CD4-positive, alpha-beta T cell (primary cell): Measurements from ENCODE around the gene DMPK. TPM values are rescaled to one million over a fixed set of nuclear protein-coding genes. Genes with fewer than 3 reads are reported as not detected.

ENCODE experiments used
- ATAC-seq: fragments of 200-7000 bp; cut with Tn5 transposase; one replicate; pipeline ENCODE4 v1.10.0; 2022; ENCODE audit warnings: mild to moderate bottlenecking; ENCODE audit not compliant: poor library complexity
- CTCF ChIA-PET: fragments of 350-600 bp; sonication (Branson Sonifier 250); formaldehyde crosslinking; loops from one replicate; lab custom pipeline; 2021; ENCODE audit warnings: antibody characterized with exemption, inconsistent platforms; lab: Charles Lee
- POLR2A ChIA-PET: fragments of 350-600 bp; sonication (Branson Sonifier 250); formaldehyde crosslinking; loops from one replicate; lab custom pipeline; 2021; ENCODE audit warnings: antibody characterized with exemption, inconsistent platforms; lab: Charles Lee
- DNase-seq, 14 experiments: peaks; one replicate each; pipeline ENCODE4 v3.0.0-alpha.2; 2013 to 2020; ENCODE audit warnings: mixed read lengths in 2 of 14
- H3K27ac ChIP-seq, 2 donors: one replicate each; pipeline versions ENCODE4 v1.5.1 to v1.7.0; 2013; ENCODE audit warnings: low read length in 2 of 2, low read depth in 1 of 2, mild to moderate bottlenecking in 1 of 2
- H3K27me3 ChIP-seq, 2 experiments: 1 replicate in 1 of 2; 2 replicates in 1 of 2; pipeline versions ENCODE4 v1.6.1 to v1.7.0; 2013; ENCODE audit warnings: low read length in 2 of 2, control low read depth in 1 of 2, mild to moderate bottlenecking in 1 of 2, moderate library complexity in 1 of 2; ENCODE audit not compliant: insufficient read depth in 2 of 2, control insufficient read depth in 1 of 2
- H3K36me3 ChIP-seq: one replicate; pipeline ENCODE4 v1.6.1; 2013; ENCODE audit warnings: low read length, control low read depth; ENCODE audit not compliant: insufficient read depth
- H3K4me1 ChIP-seq: one replicate; pipeline ENCODE4 v1.6.1; 2013; ENCODE audit warnings: low read length, control low read depth; ENCODE audit not compliant: insufficient read depth
- H3K4me3 ChIP-seq: one replicate; pipeline ENCODE4 v1.5.1; 2013; ENCODE audit warnings: mild to moderate bottlenecking, low read length, moderate library complexity
- H3K9me3 ChIP-seq, 2 experiments: 1 replicate in 1 of 2; 2 replicates in 1 of 2; pipeline versions ENCODE4 v1.6.1 to v1.7.0; 2013; ENCODE audit warnings: low read length in 2 of 2, mild to moderate bottlenecking in 2 of 2, control low read depth in 1 of 2, moderate library complexity in 1 of 2; ENCODE audit not compliant: control insufficient read depth in 1 of 2, insufficient read depth in 1 of 2
- H3K27ac Mint-ChIP-seq: one replicate; pipeline ENCODE4 v1.8.0; 2020; ENCODE audit warnings: mixed read lengths
- H3K27me3 Mint-ChIP-seq: one replicate; pipeline ENCODE4 v1.8.0; 2021; ENCODE audit warnings: mixed read lengths
- H3K36me3 Mint-ChIP-seq: one replicate; pipeline ENCODE4 v1.8.0; 2021; ENCODE audit warnings: low read depth, mixed read lengths
- H3K4me1 Mint-ChIP-seq: one replicate; pipeline ENCODE4 v1.8.0; 2021; ENCODE audit warnings: low read depth, mixed read lengths
- H3K4me3 Mint-ChIP-seq: one replicate; pipeline ENCODE4 v1.8.0; 2020; ENCODE audit warnings: mild to moderate bottlenecking, mixed read lengths
- H3K9me3 Mint-ChIP-seq: one replicate; pipeline ENCODE4 v1.8.0; 2020; ENCODE audit warnings: mixed read lengths
- CTCF ChIP-seq: fragments of 200-600 bp; IDR thresholded peaks from one replicate; pipeline ENCODE4 v1.8.0; 2022; ENCODE audit warnings: antibody characterized with exemption, mild to moderate bottlenecking
- intact Hi-C, 2 experiments: fragments of 100-400 bp; cut with DNase I in 1 of 2; cut with micrococcal nuclease in 1 of 2; formaldehyde crosslinking; loops; one replicate each; pipeline versions ENCODE4 v1.15.1 to v1.9.0; 2023 to 2025; cut with DNase I, micrococcal nuclease
- total RNA-seq, 174 experiments: library from RNA in 2 of 174; stranded (reverse) in 2 of 174; gene quantifications; one replicate each; pipeline ENCODE4 v1.2.3 and lab custom pipeline; 2021 to 2026

DMPK gene
- total RNA-seq, 2 experiments from 2014 or later = 24.0 to 24.9 TPM

- Histone ChIP-seq H3K27me3 (peaks cover 7 to 13% of the 10 kb centered on the region in 2 experiments), H3K27ac (no peak overlapping the region), H3K4me3 (no peak overlapping the region), H3K4me1 (peaks cover 27% of the 10 kb centered on the region), H3K36me3 (peaks cover 3% of the 10 kb centered on the region), H3K9me3 (no peaks in the 10 kb centered on the region)
- H3K27me3 Mint-ChIP-seq = peaks cover 25% of the 10 kb centered on the region
- H3K36me3 Mint-ChIP-seq = peaks cover 5% of the 10 kb centered on the region
- intact Hi-C loops = no loop called here
- H3K4me1 Mint-ChIP-seq = peaks cover 6% of the 10 kb centered on the region
- H3K27ac Mint-ChIP-seq = no peak overlapping the region
- DNase-seq (no peak), ATAC-seq (no peak)
- no peaks in the 10 kb centered on the region for H3K9me3 Mint-ChIP-seq
- TF ChIP-seq CTCF = no peak
- POLR2A ChIA-PET = interaction anchor here (0.8 to 1.9 kb wide), 2 partner anchors 22 to 50 kb away, joined by 3 to 8 read pairs; partner anchors contain the start of genes DMWD and FOXA3
- CTCF ChIA-PET = no interaction called here
- no peak overlapping the region for H3K4me3 Mint-ChIP-seq
These were observed 32.0 kb upstream of the DMPK start for GRCh38 chr19:45814166-45814780.

- Mint-ChIP-seq H3K27ac (no peak overlapping the region), H3K9me3 (no peaks in the 10 kb centered on the region), H3K4me3 (no peak overlapping the region), H3K27me3 (peaks cover 25% of the 10 kb centered on the region), H3K4me1 (peaks cover 5% of the 10 kb centered on the region), H3K36me3 (peaks cover 4% of the 10 kb centered on the region)
- H3K9me3 ChIP-seq = no peaks in the 10 kb centered on the region
- intact Hi-C loops = no loop called here
- ChIA-PET CTCF (no interaction called here), POLR2A (no interaction called here)
- peaks cover 24% of the 10 kb centered on the region for H3K4me1 ChIP-seq
- TF ChIP-seq CTCF = no peak
- DNase-seq = no peak
- H3K36me3 ChIP-seq = no peaks in the 10 kb centered on the region
- no peak overlapping the region for H3K4me3 ChIP-seq
- H3K27ac ChIP-seq = no peak overlapping the region
- no peak for ATAC-seq
- peaks cover 7 to 13% of the 10 kb centered on the region in 2 experiments for H3K27me3 ChIP-seq
These were observed 30.0 kb upstream of the DMPK start for GRCh38 chr19:45812297-45812696.

- H3K4me3 Mint-ChIP-seq = no peak overlapping the region
- H3K4me1 Mint-ChIP-seq = no peaks in the 10 kb centered on the region
- no peak overlapping the region for H3K27ac Mint-ChIP-seq
- no peak for DNase-seq
- CTCF ChIA-PET = no interaction called here
- H3K4me1 ChIP-seq = peaks cover 4% of the 10 kb centered on the region
- TF ChIP-seq CTCF = no peak
- intact Hi-C loops = no loop called here
- H3K27me3 Mint-ChIP-seq = peaks cover 22% of the 10 kb centered on the region
- no peaks in the 10 kb centered on the region for H3K36me3 ChIP-seq
- ATAC-seq = no peak
- no peaks in the 10 kb centered on the region for H3K9me3 Mint-ChIP-seq
- peaks cover 7 to 9% of the 10 kb centered on the region in 2 experiments for H3K27me3 ChIP-seq
- no peak overlapping the region for H3K4me3 ChIP-seq
- H3K36me3 Mint-ChIP-seq = no peaks in the 10 kb centered on the region
- H3K9me3 ChIP-seq = no peaks in the 10 kb centered on the region
- POLR2A ChIA-PET = no interaction called here
- H3K27ac ChIP-seq = no peak overlapping the region
These were observed 27.4 kb upstream of the DMPK start for GRCh38 chr19:45809643-45810159.
